ENCODE data around the gene ZFAND3.

DNA sequence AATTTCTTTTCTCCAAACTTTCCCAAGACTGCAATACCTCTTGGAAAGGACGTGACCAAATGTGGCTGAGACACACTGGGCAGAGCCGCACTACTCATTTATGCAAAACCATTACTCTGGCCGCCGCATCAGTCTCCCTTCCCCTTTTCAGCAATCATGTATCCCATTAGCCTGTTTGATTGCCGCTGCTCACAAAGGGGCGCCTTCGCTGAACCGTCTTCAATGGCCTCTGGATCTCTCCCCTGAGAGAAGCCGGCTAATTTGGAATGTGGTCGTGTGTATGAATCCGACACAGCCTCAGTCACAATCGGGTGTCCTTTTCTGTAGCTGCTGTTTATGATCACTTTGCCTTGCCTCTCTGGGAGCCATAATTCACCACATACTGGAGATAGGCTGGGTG is 361.1 kb downstream of the ZFAND3 start:
- TF ChIP-seq, protein P1, sequence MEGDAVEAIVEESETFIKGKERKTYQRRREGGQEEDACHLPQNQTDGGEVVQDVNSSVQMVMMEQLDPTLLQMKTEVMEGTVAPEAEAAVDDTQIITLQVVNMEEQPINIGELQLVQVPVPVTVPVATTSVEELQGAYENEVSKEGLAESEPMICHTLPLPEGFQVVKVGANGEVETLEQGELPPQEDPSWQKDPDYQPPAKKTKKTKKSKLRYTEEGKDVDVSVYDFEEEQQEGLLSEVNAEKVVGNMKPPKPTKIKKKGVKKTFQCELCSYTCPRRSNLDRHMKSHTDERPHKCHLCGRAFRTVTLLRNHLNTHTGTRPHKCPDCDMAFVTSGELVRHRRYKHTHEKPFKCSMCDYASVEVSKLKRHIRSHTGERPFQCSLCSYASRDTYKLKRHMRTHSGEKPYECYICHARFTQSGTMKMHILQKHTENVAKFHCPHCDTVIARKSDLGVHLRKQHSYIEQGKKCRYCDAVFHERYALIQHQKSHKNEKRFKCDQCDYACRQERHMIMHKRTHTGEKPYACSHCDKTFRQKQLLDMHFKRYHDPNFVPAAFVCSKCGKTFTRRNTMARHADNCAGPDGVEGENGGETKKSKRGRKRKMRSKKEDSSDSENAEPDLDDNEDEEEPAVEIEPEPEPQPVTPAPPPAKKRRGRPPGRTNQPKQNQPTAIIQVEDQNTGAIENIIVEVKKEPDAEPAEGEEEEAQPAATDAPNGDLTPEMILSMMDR (IDR thresholded peaks at IDR 0.05): no peak
- no peak for TF ChIP-seq POLR2A (IDR thresholded peaks at IDR 0.05)

Data from testis (tissue), 2 donors.